ENCODE measurements around the gene PCSK6. TPM values are rescaled to one million over a fixed set of nuclear protein-coding genes. Genes with fewer than 3 reads are reported as not detected.

The PCSK6 gene
- polyA plus RNA-seq, 1 experiment, result 0.29 TPM

GRCh38 chr15:101444015-101444414 lies 45.5 kb downstream of the PCSK6 start:
- no peak overlapping the region for H3K4me3 ChIP-seq (ENCODE audit: low read depth, low read length)
- DNase-seq (ENCODE audit: low read depth), result no peak
- CTCF ChIA-PET, result interaction anchor here (1.1 kb wide), 1 partner anchor 154 kb away, joined by 3 read pairs; no protein-coding TSS in a partner anchor
- no peaks in the 10 kb centered on the region for H3K36me3 ChIP-seq (ENCODE audit: control insufficient read depth, insufficient read depth, low read length)
- TF ChIP-seq CTCF (IDR thresholded peaks at IDR 0.05; ENCODE audit: insufficient read depth, low read depth, low read length), result no peak
- POLR2A ChIA-PET, result no interaction called here
- H3K27me3 ChIP-seq (ENCODE audit: control insufficient read depth, insufficient read depth, low read length), result no peaks in the 10 kb centered on the region

GRCh38 chr15:101442272-101442671 lies 47.2 kb downstream of the PCSK6 start:
- DNase-seq (ENCODE audit: low read depth), result no peak
- H3K27me3 ChIP-seq (ENCODE audit: control insufficient read depth, insufficient read depth, low read length), result no peaks in the 10 kb centered on the region
- ChIA-PET POLR2A (no interaction called here), CTCF (no interaction called here)
- H3K4me3 ChIP-seq (ENCODE audit: low read depth, low read length), result no peak overlapping the region
- no peak for TF ChIP-seq CTCF (IDR thresholded peaks at IDR 0.05; ENCODE audit: insufficient read depth, low read depth, low read length)
- no peaks in the 10 kb centered on the region for H3K36me3 ChIP-seq (ENCODE audit: control insufficient read depth, insufficient read depth, low read length)

- ChIA-PET POLR2A (no interaction called here), CTCF (no interaction called here)
- no peaks in the 10 kb centered on the region for H3K27me3 ChIP-seq (ENCODE audit: control insufficient read depth, insufficient read depth, low read length)
- TF ChIP-seq CTCF (IDR thresholded peaks at IDR 0.05; ENCODE audit: insufficient read depth, low read depth, low read length), result no peak
- H3K4me3 ChIP-seq (ENCODE audit: low read depth, low read length), result no peak overlapping the region
- no peaks in the 10 kb centered on the region for H3K36me3 ChIP-seq (ENCODE audit: control insufficient read depth, insufficient read depth, low read length)
- DNase-seq (ENCODE audit: low read depth), result no peak
Observed at GRCh38 chr15:101441696-101442095, 47.8 kb downstream of the PCSK6 start.

- ChIA-PET CTCF (interaction anchor here (1.5 kb wide), 1 partner anchor 60 kb away, joined by 4 read pairs; no protein-coding TSS in a partner anchor), POLR2A (interaction anchor here (0.6 kb wide), 1 partner anchor 146 kb away, joined by 3 read pairs; the partner anchor contains the start of gene SNRPA1)
- no peak overlapping the region for H3K4me3 ChIP-seq (ENCODE audit: low read depth, low read length)
- no peaks in the 10 kb centered on the region for H3K36me3 ChIP-seq (ENCODE audit: control insufficient read depth, insufficient read depth, low read length)
- no peak for TF ChIP-seq CTCF (IDR thresholded peaks at IDR 0.05; ENCODE audit: insufficient read depth, low read depth, low read length)
- H3K27me3 ChIP-seq (ENCODE audit: control insufficient read depth, insufficient read depth, low read length), result no peaks in the 10 kb centered on the region
- DNase-seq (ENCODE audit: low read depth), result no peak
Observed at GRCh38 chr15:101440846-101441590, 48.5 kb downstream of the PCSK6 start.

- DNase-seq (ENCODE audit: low read depth), result peak; percentile 63
- TF ChIP-seq CTCF (IDR thresholded peaks at IDR 0.05; ENCODE audit: insufficient read depth, low read depth, low read length), result no peak
- peak overlapping the region; percentile 16 for H3K4me3 ChIP-seq (ENCODE audit: low read depth, low read length)
- peaks cover 2% of the 10 kb centered on the region for H3K27me3 ChIP-seq (ENCODE audit: control insufficient read depth, insufficient read depth, low read length)
- H3K36me3 ChIP-seq (ENCODE audit: control insufficient read depth, insufficient read depth, low read length), result no peaks in the 10 kb centered on the region
- ChIA-PET CTCF (interaction anchor here (1.5 kb wide), 1 partner anchor 61 kb away, joined by 4 read pairs; no protein-coding TSS in a partner anchor), POLR2A (no interaction called here)
Observed at GRCh38 chr15:101439920-101440319, 49.6 kb downstream of the PCSK6 start.

All from BJ (cell line).